NCI-H1092 (cell line): ENCODE measurements around the gene TNRC6A.
"Not testable (repeated sequence)": the region's sequence is repeated elsewhere in the genome, so short reads cannot be mapped to it uniquely, and the experiment has no call there.

Source experiments
- DNase-seq: peaks from one replicate; lab custom pipeline; 2025; lab: John Stamatoyannopoulos, UW

TNRC6A gene

DNA sequence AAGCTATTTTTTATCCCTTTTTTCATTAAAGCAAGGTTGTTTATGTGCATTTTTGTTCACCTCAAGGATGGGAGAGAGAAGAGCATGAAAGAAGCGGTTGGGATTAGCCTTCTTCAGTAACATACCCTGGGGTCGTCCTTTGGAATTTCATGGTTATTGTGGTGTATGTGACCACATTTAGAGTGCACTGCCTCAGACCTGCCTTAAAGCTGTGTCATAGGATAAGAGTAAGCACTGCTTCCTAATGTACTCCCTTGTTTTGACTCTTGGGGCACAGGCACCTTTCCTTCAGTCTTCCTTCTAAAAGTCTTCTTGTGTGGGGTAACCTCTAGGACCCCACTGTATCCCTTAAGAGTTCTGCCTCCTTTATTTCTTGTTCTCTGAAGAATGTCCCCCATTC is 28.9 kb downstream of the TNRC6A start:
- DNase-seq, result no peak

DNA sequence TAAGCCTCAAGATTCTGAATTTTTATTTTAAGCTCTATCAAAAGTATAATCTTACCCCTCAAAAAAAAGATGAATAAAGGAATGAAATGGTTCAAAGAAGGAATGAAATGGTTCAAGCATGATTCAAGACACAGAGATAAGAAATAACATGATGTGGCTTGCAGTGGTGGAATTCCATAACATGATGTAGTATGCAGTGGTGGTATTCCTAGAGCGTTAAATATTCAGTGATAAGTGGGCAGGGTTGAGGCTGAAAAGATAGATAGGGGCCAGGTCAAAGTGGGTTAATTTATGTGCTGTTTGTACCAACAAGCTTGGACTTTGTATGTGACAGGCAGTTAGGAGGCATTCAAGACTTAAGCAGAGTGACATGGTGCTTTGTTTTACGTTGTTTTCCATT is 29.6 kb downstream of the TNRC6A start:
- no peak for DNase-seq

DNA sequence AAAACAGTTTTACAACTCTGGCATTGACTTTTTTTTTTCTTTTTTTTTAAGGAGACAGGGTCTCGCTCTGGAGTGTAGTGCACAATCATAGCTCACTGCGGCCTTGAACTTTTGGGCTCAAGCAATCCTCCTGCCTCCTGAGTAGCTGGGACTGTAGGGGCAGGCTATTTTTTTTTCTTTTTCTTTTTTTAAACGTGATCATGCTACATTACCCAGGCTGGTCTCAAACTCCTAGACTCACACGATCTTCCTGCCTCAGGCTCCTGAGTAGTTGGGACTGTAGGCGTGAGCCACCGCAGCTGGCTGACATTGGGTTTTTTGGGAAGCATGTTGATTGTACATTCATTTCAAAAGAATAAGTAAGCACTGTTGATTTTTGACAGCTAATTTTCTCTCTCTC is 32.1 kb downstream of the TNRC6A start:
- no peak for DNase-seq

DNA sequence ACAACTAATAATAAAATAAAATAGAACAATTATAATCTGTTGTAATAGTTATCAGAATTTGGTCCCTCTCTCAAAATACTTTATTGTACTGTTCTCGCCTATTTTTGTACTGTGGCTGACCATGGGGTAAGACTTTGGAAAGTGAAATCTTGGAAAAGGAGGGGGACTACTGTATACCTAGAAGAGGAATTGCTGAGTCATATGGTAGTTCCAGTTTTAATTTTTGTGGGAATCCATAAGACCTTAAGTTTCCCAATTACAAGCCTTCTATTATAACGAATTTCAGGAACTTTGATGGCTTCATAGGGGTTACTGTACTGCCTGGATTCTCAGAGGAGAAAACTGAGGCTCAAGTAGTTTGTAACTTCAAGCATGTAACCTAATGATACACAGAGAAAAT is 35.5 kb downstream of the TNRC6A start:
- DNase-seq, result no peak

DNA sequence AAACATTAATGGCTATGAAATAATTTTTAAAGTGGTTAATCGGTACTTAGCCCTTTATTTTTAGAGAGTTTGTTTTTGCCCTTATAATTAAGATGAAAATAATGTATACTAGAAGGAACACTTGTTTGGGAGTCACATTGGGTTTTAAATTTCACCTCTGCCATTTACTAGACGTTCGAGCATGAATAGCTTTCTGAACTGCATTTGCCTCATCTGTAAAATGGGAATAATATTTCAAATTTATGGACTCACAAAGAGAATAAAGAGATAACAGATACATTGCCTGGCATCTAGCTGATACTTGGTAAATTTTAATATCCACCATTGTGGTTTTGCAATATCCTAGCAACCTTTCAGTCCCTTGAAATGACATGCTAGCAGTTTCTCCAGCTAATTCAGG is 36.6 kb downstream of the TNRC6A start:
- DNase-seq, result no peak

DNA sequence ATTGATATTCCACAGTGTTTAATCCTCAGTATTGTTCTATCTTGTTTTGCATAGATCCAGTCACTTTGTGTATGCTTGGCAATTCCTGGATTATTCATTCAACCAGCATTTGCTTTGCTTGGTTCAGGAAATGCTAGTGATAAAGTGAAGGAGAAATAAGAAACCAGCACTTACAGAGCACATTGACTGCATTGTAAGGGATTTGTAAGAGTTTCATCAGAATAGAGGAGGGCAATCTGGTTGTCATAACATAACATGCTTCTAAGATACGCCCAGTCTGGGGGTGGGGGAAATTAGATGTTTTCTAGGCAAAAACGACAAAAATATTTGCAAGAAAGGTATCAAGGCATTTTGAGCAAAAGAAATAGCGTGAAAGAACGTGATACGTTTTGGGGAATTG is 40.4 kb downstream of the TNRC6A start:
- no peak for DNase-seq

DNA sequence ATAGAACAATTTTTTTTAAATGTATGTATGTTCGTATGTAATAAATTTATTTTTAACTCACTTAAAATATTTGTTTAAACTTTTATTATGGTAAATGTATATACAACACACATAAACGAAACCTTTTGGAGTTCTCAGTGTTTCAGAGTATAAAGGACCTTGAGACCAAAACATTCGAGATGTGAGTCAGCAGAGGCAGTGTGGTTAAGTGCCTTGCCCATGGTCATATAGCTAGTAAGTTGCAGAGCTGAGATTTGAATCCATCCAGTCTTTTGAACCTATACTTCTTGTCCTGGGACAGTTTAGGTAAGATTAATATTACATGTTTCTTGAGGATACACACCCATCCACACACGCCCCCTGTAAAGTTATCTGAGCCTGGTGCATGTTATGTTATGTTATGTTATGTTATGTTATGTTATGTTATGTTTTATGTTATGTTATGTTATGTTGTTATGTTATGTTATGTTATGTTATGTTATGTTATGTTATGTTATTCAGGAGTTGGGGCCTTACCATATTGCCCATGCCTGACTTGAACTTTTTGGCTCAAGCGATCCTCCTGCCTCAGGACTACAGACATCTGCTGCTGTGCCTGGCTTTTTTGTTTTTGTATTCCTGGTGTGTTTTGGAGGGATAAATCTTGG is 41.8 kb downstream of the TNRC6A start:
- no peak for DNase-seq

DNA sequence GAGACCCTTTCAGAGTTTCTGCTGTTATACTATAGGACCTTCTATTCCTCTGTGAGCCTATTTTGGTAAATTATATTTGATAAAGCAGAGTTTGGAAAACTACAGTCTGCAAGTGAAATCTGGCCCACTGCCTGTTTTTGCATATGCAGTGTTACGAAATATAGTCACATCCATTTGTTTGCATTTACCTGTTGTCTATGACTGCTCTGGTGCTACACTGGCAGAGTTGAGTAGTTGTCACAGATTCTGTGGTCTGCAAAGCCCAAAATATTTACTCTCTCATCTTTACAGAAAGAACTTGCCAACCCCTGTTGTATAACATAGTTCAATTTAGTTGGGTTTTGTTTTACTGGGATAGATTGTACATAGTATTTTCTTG is 42.3 kb downstream of the TNRC6A start:
- no peak for DNase-seq

DNA sequence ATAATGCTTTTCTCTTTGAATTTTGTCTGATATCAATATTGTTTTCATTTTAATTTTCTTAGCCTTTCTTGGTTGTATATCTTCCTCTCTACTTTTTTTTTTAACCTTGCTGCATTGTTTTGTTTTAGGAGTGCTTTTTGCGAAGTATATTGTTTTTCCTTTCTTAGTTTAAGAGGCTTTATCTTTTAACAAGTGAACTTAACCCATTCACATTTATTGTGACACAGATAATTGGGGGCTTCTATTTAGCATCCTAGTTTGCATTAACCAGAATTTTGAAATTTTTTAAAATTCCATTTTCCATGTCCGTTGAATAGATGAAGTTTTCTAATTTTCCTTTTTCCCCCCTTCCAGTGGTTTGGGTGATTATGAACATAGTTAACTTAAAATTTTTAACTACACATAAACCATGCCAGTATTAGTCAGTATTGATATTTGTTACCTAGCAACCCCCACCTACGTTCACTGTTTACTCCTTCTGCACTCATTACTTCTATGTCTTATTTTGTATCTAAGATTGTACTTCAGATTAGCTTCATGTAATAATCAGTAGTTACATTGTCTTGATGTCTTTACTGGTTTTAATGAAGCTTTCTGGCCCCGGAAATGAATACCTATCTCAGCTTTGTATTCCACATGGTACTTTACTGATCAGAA is 44.4 kb downstream of the TNRC6A start:
- DNase-seq, result no peak

DNA sequence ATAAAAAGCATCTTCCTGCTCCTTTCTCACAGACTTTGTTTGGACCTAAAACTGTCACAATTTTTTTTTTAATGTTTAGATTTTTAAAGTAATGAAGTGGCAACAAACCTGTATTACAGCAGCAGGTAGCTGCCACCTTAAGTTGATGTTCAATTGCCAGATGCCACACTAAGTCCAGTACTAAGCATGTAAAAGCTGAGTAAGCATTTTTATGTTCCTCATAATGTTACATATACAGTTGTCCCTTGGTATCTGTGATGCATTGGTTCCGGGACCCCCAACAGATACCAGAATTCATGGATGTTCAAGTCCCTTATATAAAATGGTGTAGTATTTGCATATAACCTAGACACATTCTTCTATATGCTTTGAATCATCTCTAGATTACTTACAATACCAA is 45.1 kb downstream of the TNRC6A start:
- DNase-seq, result no peak

DNA sequence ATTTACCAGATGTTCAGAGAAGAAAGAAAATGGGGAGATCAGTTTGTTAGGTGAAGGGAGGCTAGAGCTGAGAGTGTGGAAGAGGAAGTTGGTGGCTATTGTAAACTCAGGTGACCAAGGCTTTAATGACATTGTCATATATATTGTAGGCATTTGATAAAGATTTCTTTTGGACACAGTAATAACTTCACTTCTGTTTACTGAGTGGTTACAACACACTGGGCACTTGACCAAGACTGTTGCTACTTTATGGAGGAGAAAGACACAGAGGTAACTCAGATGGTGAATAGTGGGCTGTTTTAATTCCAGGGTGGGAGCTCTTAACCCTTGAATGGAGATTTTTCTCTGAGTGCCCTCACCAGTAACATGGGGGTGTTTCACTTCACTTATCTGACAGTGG is 46.0 kb downstream of the TNRC6A start:
- no peak for DNase-seq

DNA sequence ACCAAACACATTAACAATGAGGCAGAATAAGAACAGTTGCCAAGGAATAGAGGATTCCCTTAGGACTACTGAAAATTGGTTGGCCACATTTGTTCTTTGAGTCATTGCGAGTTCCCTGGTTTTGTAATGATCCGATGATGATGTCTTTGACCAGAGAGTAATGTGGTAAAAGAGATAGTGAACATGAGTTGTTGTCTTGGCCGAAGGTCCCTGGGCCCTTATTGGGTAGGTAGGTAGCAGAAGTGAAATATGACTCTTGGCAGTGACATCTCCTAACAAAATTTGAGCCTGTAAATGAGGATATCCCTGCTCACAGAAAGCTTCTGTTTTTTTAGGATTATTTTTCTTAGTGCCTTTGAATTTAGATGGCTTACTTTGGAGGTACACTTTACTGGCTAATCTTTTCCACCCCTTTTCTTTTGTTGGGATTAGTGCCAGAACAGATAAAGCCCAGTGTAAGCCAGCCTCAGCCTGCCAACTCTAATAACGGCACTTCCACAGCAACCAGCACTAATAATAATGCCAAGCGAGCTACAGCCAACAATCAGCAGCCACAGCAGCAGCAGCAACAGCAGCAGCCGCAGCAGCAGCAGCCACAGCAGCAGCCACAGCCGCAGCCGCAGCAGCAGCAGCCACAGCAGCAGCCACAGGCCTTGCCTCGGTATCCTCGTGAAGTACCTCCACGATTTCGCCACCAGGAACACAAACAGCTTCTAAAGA is 47.2 kb downstream of the TNRC6A start:
- DNase-seq, result no peak

DNA sequence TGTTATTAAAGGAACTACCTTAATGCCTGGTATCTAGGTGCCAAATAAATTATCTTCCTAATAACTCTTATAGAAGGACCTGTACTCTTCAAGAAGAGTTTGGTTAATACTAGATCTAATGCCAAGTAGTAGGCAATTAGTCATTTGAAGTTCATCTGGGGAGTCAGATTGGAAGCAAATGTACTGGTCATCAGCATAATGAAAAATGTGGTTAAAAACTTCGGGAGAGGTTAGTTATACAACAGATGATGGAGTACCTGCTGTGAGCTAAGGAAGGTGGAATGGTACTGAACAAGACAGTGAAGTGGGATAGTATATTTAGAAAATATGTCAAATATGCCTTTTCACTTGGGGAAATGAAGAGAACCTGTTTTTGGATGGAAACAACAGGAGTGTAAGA is 49.2 kb downstream of the TNRC6A start:
- DNase-seq, result no peak

DNA sequence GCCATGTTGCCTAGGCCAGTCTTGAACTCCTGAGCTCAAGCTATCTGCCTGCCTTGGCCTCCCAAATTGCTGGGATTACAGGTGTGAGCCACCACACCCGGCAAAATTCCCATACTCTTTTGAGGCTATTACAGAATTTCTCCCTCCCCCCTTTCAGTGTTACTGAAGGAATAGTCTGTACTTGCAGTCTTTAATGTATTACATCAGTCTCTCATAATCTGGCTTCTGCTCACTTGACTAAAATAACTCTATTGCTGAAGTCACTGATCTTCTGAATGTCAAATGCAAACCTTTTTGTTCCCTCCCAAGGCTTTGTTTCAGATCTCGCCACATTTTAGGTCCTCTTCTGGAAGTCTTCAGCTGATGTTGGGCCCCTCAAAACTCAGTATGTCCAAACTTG is 51.8 kb downstream of the TNRC6A start:
- no peak for DNase-seq

DNA sequence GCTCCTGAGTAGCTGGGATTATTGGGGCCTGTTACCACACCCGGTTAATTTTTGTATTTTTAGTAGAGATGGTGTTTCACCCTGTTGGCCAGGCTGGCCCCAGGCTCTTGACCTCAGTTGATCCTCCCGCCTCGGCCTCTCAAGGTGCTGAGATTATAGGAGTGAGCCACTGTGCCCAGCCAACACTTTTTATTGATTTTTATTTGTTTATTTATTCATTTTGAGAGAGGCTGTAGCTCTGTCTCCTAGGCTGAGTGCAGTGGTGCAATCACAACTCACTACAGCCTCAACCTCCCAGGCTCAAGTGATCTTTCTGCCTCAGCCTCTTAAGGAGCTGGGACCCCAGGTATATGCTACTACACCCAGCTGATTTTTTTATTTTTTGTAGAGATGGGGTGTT is 54.7 kb downstream of the TNRC6A start:
- no peak for DNase-seq

DNA sequence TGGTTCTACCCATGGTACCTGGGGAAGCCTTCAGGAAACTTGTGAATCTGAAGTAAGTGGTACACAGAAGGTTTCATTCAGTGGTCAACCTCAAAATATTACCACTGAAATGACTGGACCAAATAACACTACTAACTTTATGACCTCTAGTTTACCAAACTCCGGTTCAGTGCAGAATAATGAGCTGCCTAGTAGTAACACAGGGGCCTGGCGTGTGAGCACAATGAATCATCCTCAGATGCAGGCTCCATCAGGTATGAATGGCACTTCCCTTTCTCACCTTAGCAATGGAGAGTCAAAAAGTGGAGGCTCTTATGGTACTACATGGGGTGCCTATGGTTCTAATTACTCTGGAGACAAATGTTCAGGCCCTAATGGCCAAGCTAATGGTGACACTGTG is 60.4 kb downstream of the TNRC6A start:
- DNase-seq, result no peak

DNA sequence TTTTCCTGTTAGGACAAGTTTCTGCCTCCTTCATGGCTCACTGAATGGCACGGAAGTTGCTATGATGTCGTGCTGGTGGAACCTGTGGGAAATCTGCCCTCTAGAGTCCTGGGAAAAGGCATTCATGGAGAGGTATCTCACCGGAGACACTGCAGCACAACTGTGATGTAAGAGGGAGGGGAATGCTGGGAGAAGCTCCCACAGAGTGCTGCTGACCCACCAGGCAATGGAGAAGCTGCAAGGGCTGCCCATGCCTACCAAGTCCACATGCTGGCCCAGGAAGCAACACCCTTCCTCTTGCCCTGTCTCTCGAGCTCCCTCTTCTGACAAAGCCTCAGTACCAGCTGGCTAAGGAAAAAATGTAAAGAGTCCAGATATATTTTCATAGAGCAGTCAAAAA is 71.1 kb downstream of the TNRC6A start:
- no peak for DNase-seq

DNA sequence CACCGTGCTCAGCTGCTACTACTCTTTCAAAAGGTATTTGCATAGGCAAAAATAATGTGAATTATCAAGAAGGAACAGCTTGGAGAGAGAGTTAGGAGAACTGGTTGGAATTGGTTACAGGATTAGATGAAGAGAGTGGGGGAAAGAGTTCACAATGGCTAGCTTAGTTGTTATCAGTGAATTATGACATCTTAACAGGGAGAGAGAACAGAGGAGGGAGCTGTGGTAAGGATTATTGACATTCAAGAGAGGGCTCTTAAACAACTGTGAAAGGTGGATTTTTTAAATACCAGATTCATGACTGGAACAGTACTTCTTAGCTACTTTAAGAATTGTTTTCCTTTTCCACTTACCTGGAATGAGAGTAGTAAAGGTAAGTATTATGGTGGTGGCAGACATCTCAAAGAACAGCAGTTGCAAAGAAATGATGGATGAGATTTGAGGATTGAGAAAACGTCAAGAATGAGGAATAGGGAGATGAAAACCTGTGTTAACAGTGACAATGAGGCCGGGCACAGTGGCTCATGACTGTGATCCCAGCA is 72.4 kb downstream of the TNRC6A start:
- no peak for DNase-seq

DNA sequence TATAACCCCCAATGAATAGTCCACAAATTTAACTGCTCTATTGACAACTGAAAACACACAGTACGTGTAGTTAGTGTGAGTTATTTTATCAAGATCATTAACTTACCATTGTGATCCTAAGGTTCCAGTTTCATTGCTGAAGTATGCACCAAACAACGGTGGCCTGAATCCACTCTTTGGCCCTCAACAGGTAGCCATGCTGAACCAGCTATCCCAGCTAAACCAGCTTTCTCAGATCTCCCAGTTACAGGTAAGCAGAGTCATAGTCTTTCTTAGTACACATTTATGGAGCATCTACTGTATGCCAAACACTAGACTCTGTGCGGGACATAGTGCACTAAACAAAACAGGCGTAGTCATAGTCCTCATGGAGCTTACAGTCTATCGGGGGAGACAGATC is 76.0 kb downstream of the TNRC6A start:
- no peak for DNase-seq

DNA sequence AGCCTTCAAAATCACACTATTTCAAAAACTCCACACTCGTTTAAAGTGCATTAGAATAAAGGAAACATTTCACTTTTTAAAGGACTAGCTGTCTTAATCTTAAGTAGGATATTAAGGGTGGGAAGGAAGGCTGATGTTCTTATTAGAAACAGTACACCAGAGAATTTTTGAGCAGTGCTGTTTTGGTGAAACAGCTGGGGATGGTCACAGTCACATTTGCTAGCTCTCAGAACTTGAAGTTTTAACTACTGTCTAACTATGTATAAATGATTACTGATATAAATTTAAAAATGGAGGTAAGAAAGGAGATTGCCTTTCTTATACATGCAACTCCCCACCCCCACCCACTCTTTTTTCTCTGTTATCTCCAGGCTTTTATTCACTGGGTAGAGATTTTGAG is 77.8 kb downstream of the TNRC6A start:
- DNase-seq, result no peak

DNA sequence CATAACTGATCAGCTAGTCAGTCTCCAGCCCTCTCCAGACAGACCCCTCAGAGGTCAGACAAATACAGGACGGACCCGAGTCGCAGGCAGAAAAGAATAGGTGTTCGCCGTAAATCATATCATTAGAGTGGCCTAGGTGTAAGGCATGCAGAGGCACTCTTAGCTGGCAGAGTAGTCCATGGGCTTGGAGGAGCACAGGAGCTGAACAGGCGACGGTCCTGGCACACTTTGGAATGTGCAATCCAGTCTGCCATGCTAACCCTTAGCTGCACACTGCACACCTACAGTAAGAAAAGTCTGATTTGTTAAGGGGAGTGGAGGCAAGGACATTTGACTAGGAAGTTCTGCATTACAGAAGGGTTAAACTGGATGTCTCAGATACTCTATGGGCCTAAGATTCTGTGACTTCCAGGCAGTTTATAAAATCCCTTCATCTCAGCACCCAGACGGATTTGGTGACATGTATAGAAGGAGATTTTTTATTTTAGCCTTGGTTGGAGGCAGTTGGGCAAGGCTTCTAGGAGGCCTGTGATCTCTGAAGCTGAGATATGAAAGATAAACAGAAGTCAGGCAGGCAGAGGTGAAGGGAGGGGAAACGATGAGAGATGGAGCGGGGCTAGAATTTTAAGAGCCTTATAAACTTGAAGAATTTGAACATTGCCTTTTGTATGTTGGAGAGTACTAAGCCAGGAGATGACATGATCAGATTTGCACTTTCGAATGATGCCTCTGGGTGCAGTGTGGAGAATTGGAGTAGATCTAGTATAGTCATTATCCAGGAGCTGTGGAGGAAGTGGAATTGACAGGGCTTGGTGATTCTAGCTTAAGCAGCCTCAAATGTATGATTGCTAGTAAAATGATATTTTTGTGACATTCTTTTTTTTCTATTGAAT is 81.7 kb downstream of the TNRC6A start:
- DNase-seq, result no peak

DNA sequence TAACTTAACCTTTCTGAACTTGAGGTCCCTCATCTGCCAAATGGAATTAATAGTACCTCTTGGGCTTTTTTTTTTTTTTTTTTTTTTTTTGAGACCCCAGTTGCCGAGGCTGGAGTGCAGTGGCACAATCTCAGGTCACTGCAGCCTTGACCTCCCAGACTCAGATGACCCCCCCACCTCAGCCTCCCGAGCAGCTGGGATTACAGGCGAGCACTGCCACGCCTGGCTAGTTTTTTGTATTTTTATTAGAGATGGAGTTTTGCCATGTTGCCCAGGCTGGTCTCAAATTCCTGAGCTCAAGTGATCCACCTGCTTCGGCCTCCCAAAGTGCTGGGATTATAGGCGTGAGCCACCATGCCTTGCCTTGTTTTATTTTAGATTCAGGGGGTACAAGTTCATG is 83.4 kb downstream of the TNRC6A start:
- not testable (repeated sequence) for DNase-seq
